Activated T-helper 1 cell treated with anti-CD3 and anti-CD28 coated beads, Interleukin-12 subunit alpha, Interleukin-12 subunit beta, Interleukin-2, Interleukin-4 antibody, amounts not matched to agents 30 ng/mL and 10 ng/mL and 1 ng/mL, durations not matched to agents 14 hours and 24 hours and 36 hours (primary cell): ENCODE data around the gene TTC9B. TPM values are rescaled to one million over a fixed set of nuclear protein-coding genes. Genes with fewer than 3 reads are reported as not detected.
"Not testable (repeated sequence)": the region's sequence is repeated elsewhere in the genome, so short reads cannot be mapped to it uniquely, and the experiment has no call there.

Source experiments
- DNase-seq: peaks from one replicate; pipeline ENCODE4 v3.0.0; 2021; ENCODE audit warnings: low spot score
- H3K27ac Mint-ChIP-seq: one replicate; pipeline ENCODE4 v1.8.0; 2021; ENCODE audit warnings: mild to moderate bottlenecking, mixed read lengths
- H3K27me3 Mint-ChIP-seq: one replicate; pipeline ENCODE4 v1.8.0; 2022; ENCODE audit warnings: mild to moderate bottlenecking, moderate library complexity, mixed read lengths; ENCODE audit not compliant: insufficient read depth
- H3K36me3 Mint-ChIP-seq: one replicate; pipeline ENCODE4 v1.8.0; 2021; ENCODE audit warnings: low read depth, mixed read lengths
- H3K4me1 Mint-ChIP-seq: one replicate; pipeline ENCODE4 v1.8.0; 2021; ENCODE audit warnings: low read depth, mixed read lengths
- H3K4me3 Mint-ChIP-seq: one replicate; pipeline ENCODE4 v1.8.0; 2021; ENCODE audit warnings: mild to moderate bottlenecking, moderate library complexity, mixed read lengths
- H3K9me3 Mint-ChIP-seq: one replicate; pipeline ENCODE4 v1.8.0; 2021; ENCODE audit warnings: mixed read lengths
- intact Hi-C: fragments of 100-400 bp; cut with micrococcal nuclease; formaldehyde crosslinking; loops from one replicate; pipeline ENCODE4 v1.15.1; 2024
- total RNA-seq: library from RNA; stranded (reverse); gene quantifications from 2 replicates; pipeline ENCODE4 v1.2.3, GENCODE V29; 2022

TTC9B gene
- total RNA-seq, 1 donor from 2014 or later, result not detected

GRCh38 chr19:40184273-40184672 is 33.9 kb downstream of the TTC9B start:
- Mint-ChIP-seq H3K4me3 (no peak overlapping the region), H3K27me3 (peaks cover 16% of the 10 kb centered on the region), H3K27ac (no peak overlapping the region), H3K4me1 (peaks cover 5% of the 10 kb centered on the region), H3K36me3 (no peaks in the 10 kb centered on the region), H3K9me3 (no peaks in the 10 kb centered on the region)
- no peak for DNase-seq
- intact Hi-C loops, result no loop called here

GRCh38 chr19:40178756-40179155 is 39.4 kb downstream of the TTC9B start:
- Mint-ChIP-seq H3K27ac (no peak overlapping the region), H3K4me1 (no peaks in the 10 kb centered on the region), H3K27me3 (peaks cover 13% of the 10 kb centered on the region), H3K4me3 (no peak overlapping the region), H3K36me3 (no peaks in the 10 kb centered on the region), H3K9me3 (no peaks in the 10 kb centered on the region)
- intact Hi-C loops, result no loop called here
- DNase-seq, result no peak

GRCh38 chr19:40177286-40178070 is 40.7 kb downstream of the TTC9B start:
- intact Hi-C loops, result no loop called here
- Mint-ChIP-seq H3K4me1 (no peaks in the 10 kb centered on the region), H3K9me3 (no peaks in the 10 kb centered on the region), H3K27ac (no peak overlapping the region), H3K27me3 (peaks cover 13% of the 10 kb centered on the region), H3K4me3 (no peak overlapping the region), H3K36me3 (no peaks in the 10 kb centered on the region)
- DNase-seq, result no peak

GRCh38 chr19:40175820-40176219 is 42.4 kb downstream of the TTC9B start:
- H3K36me3 Mint-ChIP-seq, result no peaks in the 10 kb centered on the region
- no peak overlapping the region for H3K4me3 Mint-ChIP-seq
- intact Hi-C loops, result no loop called here
- H3K4me1 Mint-ChIP-seq, result no peaks in the 10 kb centered on the region
- DNase-seq, result no peak
- no peak overlapping the region for H3K27ac Mint-ChIP-seq
- H3K9me3 Mint-ChIP-seq, result no peaks in the 10 kb centered on the region
- H3K27me3 Mint-ChIP-seq, result peaks cover 11% of the 10 kb centered on the region

- Mint-ChIP-seq H3K27me3 (peaks cover 7% of the 10 kb centered on the region), H3K4me3 (no peak overlapping the region), H3K9me3 (no peaks in the 10 kb centered on the region), H3K4me1 (no peaks in the 10 kb centered on the region), H3K27ac (no peak overlapping the region), H3K36me3 (no peaks in the 10 kb centered on the region)
- DNase-seq, result no peak
- intact Hi-C loops, result no loop called here
Measured at GRCh38 chr19:40174092-40174491, 44.1 kb downstream of the TTC9B start.

GRCh38 chr19:40171293-40171692 is 46.9 kb downstream of the TTC9B start:
- H3K4me1 Mint-ChIP-seq, intact Hi-C loops: not testable (repeated sequence)

GRCh38 chr19:40170303-40170989 is 47.7 kb downstream of the TTC9B start:
- H3K27ac Mint-ChIP-seq, H3K27me3 Mint-ChIP-seq, H3K9me3 Mint-ChIP-seq, H3K4me1 Mint-ChIP-seq, DNase-seq, H3K4me3 Mint-ChIP-seq, H3K36me3 Mint-ChIP-seq, intact Hi-C loops: not testable (repeated sequence)

More at GRCh38 chr19:40171293-40171692, 46.9 kb downstream of the TTC9B start:
- H3K36me3 Mint-ChIP-seq, H3K27ac Mint-ChIP-seq, H3K27me3 Mint-ChIP-seq, H3K9me3 Mint-ChIP-seq, DNase-seq, H3K4me3 Mint-ChIP-seq: not testable (repeated sequence)

GRCh38 chr19:40169482-40170302 is 48.5 kb downstream of the TTC9B start:
- H3K36me3 Mint-ChIP-seq, H3K27me3 Mint-ChIP-seq: not testable (repeated sequence)

More at GRCh38 chr19:40169482-40170302, 48.5 kb downstream of the TTC9B start:
- DNase-seq, H3K27ac Mint-ChIP-seq, H3K4me1 Mint-ChIP-seq, H3K9me3 Mint-ChIP-seq, intact Hi-C loops, H3K4me3 Mint-ChIP-seq: not testable (repeated sequence)

Other genes with a start within 250 kb of the TTC9B start
- gene PSMC4, start 247.2 kb downstream of the TTC9B start, total RNA-seq, result 189 and 190 TPM in 2 replicates
- 6.1 and 7.1 TPM in 2 replicates for gene ZNF546, start 221.3 kb downstream of the TTC9B start, total RNA-seq
- gene ZNF780B, start 162.2 kb downstream of the TTC9B start, total RNA-seq, result 25.8 and 29.0 TPM in 2 replicates
- 14.8 and 16.7 TPM in 2 replicates for gene ZNF780A, start 127.4 kb downstream of the TTC9B start, total RNA-seq
- gene MAP3K10, start 27.0 kb downstream of the TTC9B start, total RNA-seq, result 13.8 and 19.8 TPM in 2 replicates
- 0.12 TPM in 1 of 2 replicates, not detected in the other for gene CCNP, start 8.3 kb upstream of the TTC9B start, total RNA-seq
- gene AKT2, start 67.0 kb upstream of the TTC9B start, total RNA-seq, result 160 and 170 TPM in 2 replicates
- gene C19orf47, start 130.0 kb upstream of the TTC9B start, total RNA-seq, result 26.4 and 28.1 TPM in 2 replicates
- gene PLD3, start 130.3 kb upstream of the TTC9B start, total RNA-seq, result 45.0 and 45.3 TPM in 2 replicates
- not detected in 2 replicates for gene HIPK4, start 171.8 kb upstream of the TTC9B start, total RNA-seq
- gene PRX, start 195.0 kb upstream of the TTC9B start, total RNA-seq, result 0.99 and 1.7 TPM in 2 replicates
- gene SERTAD1, start 207.6 kb upstream of the TTC9B start, total RNA-seq, result 18.3 and 19.4 TPM in 2 replicates
- gene SERTAD3, start 226.0 kb upstream of the TTC9B start, total RNA-seq, result 6.4 and 10.0 TPM in 2 replicates
- 6.1 and 8.2 TPM in 2 replicates for gene BLVRB, start 247.4 kb upstream of the TTC9B start, total RNA-seq
- 0.21 and 0.69 TPM in 2 replicates for gene SPTBN4, start 248.6 kb upstream of the TTC9B start, total RNA-seq